Measurements from ENCODE around the gene CEPT1.

- TF ChIP-seq TAF1 (IDR thresholded peaks at IDR 0.05; ENCODE audit: low read depth) (no peak), EP300 (conservative IDR thresholded peaks at IDR 0.05; ENCODE audit: poor library complexity, severe bottlenecking) (no peak)
- TF ChIP-seq, protein P1, sequence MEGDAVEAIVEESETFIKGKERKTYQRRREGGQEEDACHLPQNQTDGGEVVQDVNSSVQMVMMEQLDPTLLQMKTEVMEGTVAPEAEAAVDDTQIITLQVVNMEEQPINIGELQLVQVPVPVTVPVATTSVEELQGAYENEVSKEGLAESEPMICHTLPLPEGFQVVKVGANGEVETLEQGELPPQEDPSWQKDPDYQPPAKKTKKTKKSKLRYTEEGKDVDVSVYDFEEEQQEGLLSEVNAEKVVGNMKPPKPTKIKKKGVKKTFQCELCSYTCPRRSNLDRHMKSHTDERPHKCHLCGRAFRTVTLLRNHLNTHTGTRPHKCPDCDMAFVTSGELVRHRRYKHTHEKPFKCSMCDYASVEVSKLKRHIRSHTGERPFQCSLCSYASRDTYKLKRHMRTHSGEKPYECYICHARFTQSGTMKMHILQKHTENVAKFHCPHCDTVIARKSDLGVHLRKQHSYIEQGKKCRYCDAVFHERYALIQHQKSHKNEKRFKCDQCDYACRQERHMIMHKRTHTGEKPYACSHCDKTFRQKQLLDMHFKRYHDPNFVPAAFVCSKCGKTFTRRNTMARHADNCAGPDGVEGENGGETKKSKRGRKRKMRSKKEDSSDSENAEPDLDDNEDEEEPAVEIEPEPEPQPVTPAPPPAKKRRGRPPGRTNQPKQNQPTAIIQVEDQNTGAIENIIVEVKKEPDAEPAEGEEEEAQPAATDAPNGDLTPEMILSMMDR (IDR thresholded peaks at IDR 0.05; ENCODE audit: poor library complexity, severe bottlenecking), result no peak
Measured at GRCh38 chr1:111179968-111180533, 40.0 kb downstream of the CEPT1 start.
